ENCODE measurements around the gene TAS1R2.

TAS1R2 gene

GRCh38 chr1:18807334-18808063, 52.0 kb downstream of the TAS1R2 start:
- H3K4me1 ChIP-seq (ENCODE audit: control insufficient read depth, insufficient read depth, low read length) = no peaks in the 10 kb centered on the region
- no peaks in the 10 kb centered on the region for H3K9me3 ChIP-seq (ENCODE audit: control insufficient read depth, insufficient read depth, low read length)
- H3K27me3 ChIP-seq (ENCODE audit: control insufficient read depth, insufficient read depth, low read length) = no peaks in the 10 kb centered on the region
- H3K9ac ChIP-seq (ENCODE audit: low read depth, low read length) = no peak overlapping the region
- H3K4me3 ChIP-seq (ENCODE audit: low read depth, low read length) = no peak overlapping the region
- no peaks in the 10 kb centered on the region for H3K36me3 ChIP-seq (ENCODE audit: control insufficient read depth, insufficient read depth, low read length)
- no peak overlapping the region for H3K27ac ChIP-seq (ENCODE audit: low read depth, low read length)

- Histone ChIP-seq H3K4me1 (ENCODE audit: control insufficient read depth, insufficient read depth, low read length) (no peaks in the 10 kb centered on the region), H3K27ac (ENCODE audit: low read depth, low read length) (no peak overlapping the region), H3K9me3 (ENCODE audit: control insufficient read depth, insufficient read depth, low read length) (no peaks in the 10 kb centered on the region), H3K9ac (ENCODE audit: low read depth, low read length) (no peak overlapping the region), H3K4me3 (ENCODE audit: low read depth, low read length) (no peak overlapping the region), H3K36me3 (ENCODE audit: control insufficient read depth, insufficient read depth, low read length) (no peaks in the 10 kb centered on the region), H3K27me3 (ENCODE audit: control insufficient read depth, insufficient read depth, low read length) (no peaks in the 10 kb centered on the region)
Measured at GRCh38 chr1:18805925-18806849, 53.3 kb downstream of the TAS1R2 start.

- H3K27me3 ChIP-seq (ENCODE audit: control insufficient read depth, insufficient read depth, low read length) = no peaks in the 10 kb centered on the region
- H3K4me3 ChIP-seq (ENCODE audit: low read depth, low read length) = no peak overlapping the region
- no peaks in the 10 kb centered on the region for H3K9me3 ChIP-seq (ENCODE audit: control insufficient read depth, insufficient read depth, low read length)
- H3K27ac ChIP-seq (ENCODE audit: low read depth, low read length) = no peak overlapping the region
- no peak overlapping the region for H3K9ac ChIP-seq (ENCODE audit: low read depth, low read length)
- no peaks in the 10 kb centered on the region for H3K36me3 ChIP-seq (ENCODE audit: control insufficient read depth, insufficient read depth, low read length)
- H3K4me1 ChIP-seq (ENCODE audit: control insufficient read depth, insufficient read depth, low read length) = no peaks in the 10 kb centered on the region
Measured at GRCh38 chr1:18805150-18805879, 54.1 kb downstream of the TAS1R2 start.

- no peaks in the 10 kb centered on the region for H3K9me3 ChIP-seq (ENCODE audit: control insufficient read depth, insufficient read depth, low read length)
- H3K9ac ChIP-seq (ENCODE audit: low read depth, low read length) = no peak overlapping the region
- H3K4me3 ChIP-seq (ENCODE audit: low read depth, low read length) = no peak overlapping the region
- H3K27me3 ChIP-seq (ENCODE audit: control insufficient read depth, insufficient read depth, low read length) = no peaks in the 10 kb centered on the region
- H3K36me3 ChIP-seq (ENCODE audit: control insufficient read depth, insufficient read depth, low read length) = no peaks in the 10 kb centered on the region
- H3K27ac ChIP-seq (ENCODE audit: low read depth, low read length) = no peak overlapping the region
- no peaks in the 10 kb centered on the region for H3K4me1 ChIP-seq (ENCODE audit: control insufficient read depth, insufficient read depth, low read length)
Measured at GRCh38 chr1:18803851-18804250, 55.6 kb downstream of the TAS1R2 start.

DNA sequence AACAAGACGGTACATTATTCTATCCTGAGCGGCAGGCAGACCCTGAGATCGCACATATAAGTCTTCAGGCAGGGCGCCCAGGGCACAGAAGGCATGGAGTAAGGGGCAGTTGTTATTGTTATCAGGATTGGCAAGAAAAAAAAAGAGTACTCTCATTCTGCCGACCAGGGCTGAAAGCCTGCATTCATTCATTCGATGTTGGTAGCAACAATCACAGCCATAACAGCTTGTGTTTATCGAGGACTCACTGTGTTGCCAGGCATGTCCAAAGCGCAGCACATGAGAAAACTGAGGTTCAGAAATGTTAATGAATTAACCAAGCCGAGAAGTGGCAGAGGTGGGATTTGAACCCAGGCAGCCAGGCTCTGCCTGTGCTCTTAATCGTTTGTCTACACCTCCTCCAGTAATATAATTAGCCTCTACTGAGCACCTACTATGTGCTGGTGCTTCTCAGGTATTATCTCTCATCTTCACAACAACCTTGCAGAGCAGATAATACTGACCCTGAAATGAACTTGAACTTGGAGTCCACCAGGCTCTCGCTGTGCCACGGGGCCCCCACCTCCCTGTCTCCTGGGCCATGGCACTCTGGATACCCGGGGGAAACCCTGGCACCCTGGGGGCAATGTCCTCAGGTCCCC, 56.2 kb downstream of the TAS1R2 start:
- Histone ChIP-seq H3K9ac (ENCODE audit: low read depth, low read length) (no peak overlapping the region), H3K4me3 (ENCODE audit: low read depth, low read length) (no peak overlapping the region), H3K36me3 (ENCODE audit: control insufficient read depth, insufficient read depth, low read length) (no peaks in the 10 kb centered on the region), H3K27me3 (ENCODE audit: control insufficient read depth, insufficient read depth, low read length) (no peaks in the 10 kb centered on the region), H3K27ac (ENCODE audit: low read depth, low read length) (no peak overlapping the region), H3K4me1 (ENCODE audit: control insufficient read depth, insufficient read depth, low read length) (no peaks in the 10 kb centered on the region), H3K9me3 (ENCODE audit: control insufficient read depth, insufficient read depth, low read length) (no peaks in the 10 kb centered on the region)

- no peak overlapping the region for H3K9ac ChIP-seq (ENCODE audit: low read depth, low read length)
- no peaks in the 10 kb centered on the region for H3K36me3 ChIP-seq (ENCODE audit: control insufficient read depth, insufficient read depth, low read length)
- H3K27me3 ChIP-seq (ENCODE audit: control insufficient read depth, insufficient read depth, low read length) = no peaks in the 10 kb centered on the region
- no peak overlapping the region for H3K27ac ChIP-seq (ENCODE audit: low read depth, low read length)
- H3K9me3 ChIP-seq (ENCODE audit: control insufficient read depth, insufficient read depth, low read length) = no peaks in the 10 kb centered on the region
- H3K4me1 ChIP-seq (ENCODE audit: control insufficient read depth, insufficient read depth, low read length) = no peaks in the 10 kb centered on the region
- H3K4me3 ChIP-seq (ENCODE audit: low read depth, low read length) = no peak overlapping the region
Measured at GRCh38 chr1:18802231-18802630, 57.2 kb downstream of the TAS1R2 start.

DNA sequence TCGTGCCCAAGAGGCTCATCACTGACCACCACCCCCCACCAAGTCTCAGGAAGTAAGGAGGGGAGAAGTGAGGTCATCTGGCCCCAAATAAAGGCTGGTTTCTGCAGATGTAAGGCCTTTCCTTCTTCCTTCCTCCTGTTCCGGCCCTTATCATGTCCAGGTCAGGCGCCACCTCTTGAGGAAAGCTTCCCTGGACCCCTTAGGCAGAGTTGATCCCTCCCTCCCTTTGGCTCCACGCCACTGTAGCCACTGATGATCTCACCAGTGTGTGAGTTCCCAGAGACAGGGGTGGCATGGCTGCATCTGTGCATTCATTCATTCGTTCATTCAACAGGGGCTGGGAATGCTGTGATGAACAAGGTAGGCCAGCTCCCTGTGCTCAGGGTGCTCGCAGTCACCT, 59.2 kb downstream of the TAS1R2 start:
- Histone ChIP-seq H3K27me3 (ENCODE audit: control insufficient read depth, insufficient read depth, low read length) (no peaks in the 10 kb centered on the region), H3K27ac (ENCODE audit: low read depth, low read length) (no peak overlapping the region), H3K4me3 (ENCODE audit: low read depth, low read length) (no peak overlapping the region), H3K9me3 (ENCODE audit: control insufficient read depth, insufficient read depth, low read length) (no peaks in the 10 kb centered on the region), H3K4me1 (ENCODE audit: control insufficient read depth, insufficient read depth, low read length) (peaks cover 3% of the 10 kb centered on the region; the same call in 1 of the 2 replicates), H3K36me3 (ENCODE audit: control insufficient read depth, insufficient read depth, low read length) (no peaks in the 10 kb centered on the region), H3K9ac (ENCODE audit: low read depth, low read length) (no peak overlapping the region)

DNA sequence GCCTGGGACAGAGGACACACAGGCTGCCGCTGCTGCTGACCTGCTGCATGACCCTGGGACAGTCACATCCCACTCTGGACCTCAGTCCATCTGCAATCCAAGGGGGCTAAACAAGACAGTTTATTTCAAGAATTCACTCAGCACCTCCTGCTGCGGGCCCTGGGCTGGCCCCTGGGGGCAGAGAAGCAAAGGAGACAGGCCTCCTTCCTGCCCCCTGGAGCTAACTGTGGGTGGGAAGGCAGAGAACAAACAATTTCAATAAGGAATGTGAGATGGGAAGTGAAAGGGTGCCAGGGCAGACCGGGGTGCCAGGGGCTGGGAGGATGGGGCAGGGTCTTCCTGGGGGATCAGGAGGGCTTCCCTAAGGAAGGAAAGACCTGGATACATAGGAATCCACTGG, 60.0 kb downstream of the TAS1R2 start:
- H3K36me3 ChIP-seq (ENCODE audit: control insufficient read depth, insufficient read depth, low read length) = no peaks in the 10 kb centered on the region
- no peak overlapping the region for H3K27ac ChIP-seq (ENCODE audit: low read depth, low read length)
- H3K9me3 ChIP-seq (ENCODE audit: control insufficient read depth, insufficient read depth, low read length) = no peaks in the 10 kb centered on the region
- H3K9ac ChIP-seq (ENCODE audit: low read depth, low read length) = no peak overlapping the region
- peaks cover 8% of the 10 kb centered on the region; the same call in 1 of the 2 replicates for H3K4me1 ChIP-seq (ENCODE audit: control insufficient read depth, insufficient read depth, low read length)
- no peaks in the 10 kb centered on the region for H3K27me3 ChIP-seq (ENCODE audit: control insufficient read depth, insufficient read depth, low read length)
- no peak overlapping the region for H3K4me3 ChIP-seq (ENCODE audit: low read depth, low read length)

DNA sequence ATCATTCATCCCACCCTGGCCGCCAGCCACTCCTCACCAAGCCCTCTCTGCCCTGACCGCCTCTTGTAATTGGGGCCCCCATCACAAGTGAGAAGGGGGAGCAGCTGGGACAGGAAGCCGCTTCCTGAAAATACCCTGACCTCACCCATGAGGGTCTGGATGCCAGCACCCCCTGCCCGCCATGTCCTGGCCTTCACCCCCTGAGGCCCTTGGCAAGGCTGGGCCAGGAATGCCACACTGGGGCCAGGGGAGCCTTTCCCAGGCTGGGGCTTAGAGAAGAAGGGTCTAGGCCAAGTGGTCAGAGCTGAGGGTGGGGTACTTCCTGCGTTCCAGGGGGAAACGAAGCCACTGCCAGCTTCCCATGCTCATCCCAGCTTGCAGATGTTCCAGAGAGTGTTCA, 60.5 kb downstream of the TAS1R2 start:
- no peak overlapping the region for H3K4me3 ChIP-seq (ENCODE audit: low read depth, low read length)
- no peaks in the 10 kb centered on the region for H3K36me3 ChIP-seq (ENCODE audit: control insufficient read depth, insufficient read depth, low read length)
- H3K27me3 ChIP-seq (ENCODE audit: control insufficient read depth, insufficient read depth, low read length) = no peaks in the 10 kb centered on the region
- peaks cover 8% of the 10 kb centered on the region; the same call in 1 of the 2 replicates for H3K4me1 ChIP-seq (ENCODE audit: control insufficient read depth, insufficient read depth, low read length)
- H3K9ac ChIP-seq (ENCODE audit: low read depth, low read length) = no peak overlapping the region
- no peak overlapping the region for H3K27ac ChIP-seq (ENCODE audit: low read depth, low read length)
- no peaks in the 10 kb centered on the region for H3K9me3 ChIP-seq (ENCODE audit: control insufficient read depth, insufficient read depth, low read length)

DNA sequence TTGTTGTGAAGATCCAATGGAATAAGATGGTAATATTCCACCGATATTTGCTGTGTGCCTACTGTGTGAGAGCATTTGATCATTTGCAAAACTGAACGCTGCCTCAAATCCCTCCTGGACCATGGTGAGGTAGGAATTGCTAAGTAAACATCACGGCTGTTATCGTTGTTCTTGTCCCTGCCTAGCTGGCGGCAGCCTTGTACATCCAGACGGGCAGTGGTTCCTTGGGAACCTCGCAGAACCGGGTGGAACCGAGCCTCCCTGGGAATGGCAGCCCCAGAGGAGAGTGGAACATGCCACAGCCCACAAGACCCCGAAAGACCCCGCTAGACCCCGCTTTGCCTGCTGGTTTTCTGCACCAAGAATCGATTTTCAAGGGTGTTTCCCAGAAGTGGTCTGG, 60.9 kb downstream of the TAS1R2 start:
- no peak overlapping the region for H3K4me3 ChIP-seq (ENCODE audit: low read depth, low read length)
- H3K36me3 ChIP-seq (ENCODE audit: control insufficient read depth, insufficient read depth, low read length) = no peaks in the 10 kb centered on the region
- H3K27ac ChIP-seq (ENCODE audit: low read depth, low read length) = no peak overlapping the region
- H3K9me3 ChIP-seq (ENCODE audit: control insufficient read depth, insufficient read depth, low read length) = no peaks in the 10 kb centered on the region
- no peaks in the 10 kb centered on the region for H3K27me3 ChIP-seq (ENCODE audit: control insufficient read depth, insufficient read depth, low read length)
- H3K4me1 ChIP-seq (ENCODE audit: control insufficient read depth, insufficient read depth, low read length) = peaks cover 8% of the 10 kb centered on the region; the same call in 1 of the 2 replicates
- no peak overlapping the region for H3K9ac ChIP-seq (ENCODE audit: low read depth, low read length)

All from HUES48 (cell line).